Gastrocnemius medialis (tissue), 4 donors: ENCODE results near the gene VSTM2L. TPM values are rescaled to one million over a fixed set of nuclear protein-coding genes. Genes with fewer than 3 reads are reported as not detected.

Experiments
- ATAC-seq, 2 donors: fragments of 150-250 bp; one replicate each; pipeline ENCODE4 v1.9.1; 2016
- DNase-seq, 2 donors: peaks; one replicate each; pipeline ENCODE4 v3.0.0-alpha.2; 2019
- H3K27ac ChIP-seq, 4 donors: fragments of 200-600 bp; sonication (generic); 1 replicate in 1 of 4; 2 replicates in 3 of 4; pipeline ENCODE4 v1.5.1; 2016 to 2018; ENCODE audit warnings: mild to moderate bottlenecking in 2 of 4, moderate library complexity in 1 of 4
- H3K27me3 ChIP-seq, 3 donors: fragments of 200-600 bp; sonication (generic) in 2 of 3; 1 replicate in 1 of 3; 2 replicates in 2 of 3; pipeline versions ENCODE4 v1.5.1 to v1.6.0; 2016 to 2019; ENCODE audit warnings: mild to moderate bottlenecking in 1 of 3, moderate library complexity in 1 of 3
- H3K36me3 ChIP-seq, 2 donors: fragments of 200-600 bp; sonication (generic) in 1 of 2; one replicate each; pipeline ENCODE4 v1.5.1; 2017 to 2018
- H3K4me1 ChIP-seq, 2 donors: fragments of 200-600 bp; sonication (generic) in 1 of 2; one replicate each; pipeline ENCODE4 v1.5.1; 2016 to 2017; ENCODE audit warnings: mild to moderate bottlenecking in 2 of 2
- H3K4me3 ChIP-seq, 4 donors: fragments of 200-600 bp; sonication (generic) in 3 of 4; 1 replicate in 1 of 4; 2 replicates in 3 of 4; pipeline ENCODE4 v1.5.1; 2016 to 2019; ENCODE audit warnings: mild to moderate bottlenecking in 2 of 4
- H3K9me3 ChIP-seq, 3 donors: fragments of 200-600 bp; sonication (generic) in 2 of 3; 1 replicate in 1 of 3; 2 replicates in 2 of 3; pipeline ENCODE4 v1.5.1; 2016 to 2019
- POLR2A ChIP-seq, 2 donors: fragments of 450-650 bp; IDR thresholded peaks; one replicate each; pipeline ENCODE4 v1.6.1; 2017; ENCODE audit warnings: antibody characterized with exemption in 2 of 2, mild to moderate bottlenecking in 2 of 2, moderate library complexity in 2 of 2
- in situ Hi-C, 4 donors: fragments of 200-750 bp; cut with MboI; loops; one replicate each; pipeline versions ENCODE4 v1.15.0 to v1.8.0; 2017; ENCODE audit warnings: low sequenced_read_pairs in 4 of 4
- intact Hi-C: fragments of 100-400 bp; cut with DNase I; formaldehyde crosslinking; loops from one replicate; pipeline ENCODE4 v1.15.1; 2023; ENCODE audit warnings: low total_unique reads
- total RNA-seq, 4 donors: library from RNA; depleted of rRNA; stranded (reverse); fragments of >200 nt; gene quantifications; one replicate each; pipeline versions ENCODE4 v1.1.0 to v1.2.3, GENCODE V29; 2016
- TF ChIP-seq, protein P1 (sequence below), 5 experiments: fragments of 450-650 bp in 3 of 5; fragments of 200-600 bp in 2 of 5; sonication (generic) in 2 of 5; IDR thresholded peaks in 4 of 5; conservative IDR thresholded peaks in 1 of 5; 1 replicate in 4 of 5; 2 replicates in 1 of 5; pipeline ENCODE4 v1.5.1; 2016 to 2019; ENCODE audit warnings: antibody characterized with exemption in 5 of 5, mild to moderate bottlenecking in 3 of 5, moderate library complexity in 3 of 5

Gene VSTM2L
- total RNA-seq, 4 donors from 2014 or later, result 1.6 to 2.6 (median 2.4) TPM; not detected in 1

GRCh38 chr20:37905671-37906613, 3.0 kb downstream of the VSTM2L start:
- Histone ChIP-seq H3K9me3 (no peaks in the 10 kb centered on the region), H3K27ac (no peak overlapping the region), H3K4me1 (peaks cover 0 to 6% of the 10 kb centered on the region in 2 donors), H3K36me3 (no peaks in the 10 kb centered on the region), H3K4me3 (no peak overlapping the region), H3K27me3 (peaks cover 52 to 69% (median 55%) of the 10 kb centered on the region in 3 donors)
- TF ChIP-seq, protein P1, sequence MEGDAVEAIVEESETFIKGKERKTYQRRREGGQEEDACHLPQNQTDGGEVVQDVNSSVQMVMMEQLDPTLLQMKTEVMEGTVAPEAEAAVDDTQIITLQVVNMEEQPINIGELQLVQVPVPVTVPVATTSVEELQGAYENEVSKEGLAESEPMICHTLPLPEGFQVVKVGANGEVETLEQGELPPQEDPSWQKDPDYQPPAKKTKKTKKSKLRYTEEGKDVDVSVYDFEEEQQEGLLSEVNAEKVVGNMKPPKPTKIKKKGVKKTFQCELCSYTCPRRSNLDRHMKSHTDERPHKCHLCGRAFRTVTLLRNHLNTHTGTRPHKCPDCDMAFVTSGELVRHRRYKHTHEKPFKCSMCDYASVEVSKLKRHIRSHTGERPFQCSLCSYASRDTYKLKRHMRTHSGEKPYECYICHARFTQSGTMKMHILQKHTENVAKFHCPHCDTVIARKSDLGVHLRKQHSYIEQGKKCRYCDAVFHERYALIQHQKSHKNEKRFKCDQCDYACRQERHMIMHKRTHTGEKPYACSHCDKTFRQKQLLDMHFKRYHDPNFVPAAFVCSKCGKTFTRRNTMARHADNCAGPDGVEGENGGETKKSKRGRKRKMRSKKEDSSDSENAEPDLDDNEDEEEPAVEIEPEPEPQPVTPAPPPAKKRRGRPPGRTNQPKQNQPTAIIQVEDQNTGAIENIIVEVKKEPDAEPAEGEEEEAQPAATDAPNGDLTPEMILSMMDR (IDR thresholded peaks at IDR 0.05 in 4 of 5, conservative IDR thresholded peaks at IDR 0.05 in 1 of 5), result no peak
- no peak for TF ChIP-seq POLR2A (IDR thresholded peaks at IDR 0.05)
- in situ Hi-C loops (loop anchor here in 1 of 4 donors (25.0 kb wide), 1 partner anchor 94 kb away; no protein-coding TSS in a partner anchor), intact Hi-C loops (loop anchor here (10.0 kb wide), 1 partner anchor 259 kb away; the partner anchor contains the start of gene TGM2)
- DNase-seq (no peak), ATAC-seq (no peak)

DNA sequence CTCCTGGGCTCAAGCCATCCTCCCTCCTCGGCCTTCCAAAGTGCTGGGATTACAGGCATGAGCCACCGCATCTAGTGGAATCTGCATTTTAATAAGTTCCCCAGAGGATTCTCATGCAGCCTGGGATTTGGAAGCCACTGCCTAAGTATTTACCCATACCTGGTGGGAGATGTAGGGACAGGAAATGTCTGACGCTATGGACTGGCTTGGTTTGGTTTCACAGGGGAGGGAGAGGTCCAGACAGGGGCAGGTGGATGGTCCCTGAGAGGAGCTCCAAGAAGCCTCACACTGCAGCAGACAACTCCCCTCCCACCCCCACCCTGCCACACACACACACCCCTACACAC, 4.4 kb downstream of the VSTM2L start:
- in situ Hi-C loops, result loop anchor here in 1 of 4 donors (25.0 kb wide), 1 partner anchor 95 kb away; no protein-coding TSS in a partner anchor
- Histone ChIP-seq H3K27ac (no peak overlapping the region), H3K4me3 (no peak overlapping the region), H3K36me3 (no peaks in the 10 kb centered on the region), H3K27me3 (peaks cover 48 to 66% (median 53%) of the 10 kb centered on the region in 3 donors), H3K9me3 (no peaks in the 10 kb centered on the region), H3K4me1 (peaks cover 0 to 6% of the 10 kb centered on the region in 2 donors)
- ATAC-seq (no peak), DNase-seq (no peak)
- intact Hi-C loops, result loop anchor here (10.0 kb wide), 1 partner anchor 257 kb away; the partner anchor contains the start of gene TGM2
- no peak for TF ChIP-seq POLR2A (IDR thresholded peaks at IDR 0.05)
- TF ChIP-seq, protein P1 (IDR thresholded peaks at IDR 0.05 in 4 of 5, conservative IDR thresholded peaks at IDR 0.05 in 1 of 5), result no peak

DNA sequence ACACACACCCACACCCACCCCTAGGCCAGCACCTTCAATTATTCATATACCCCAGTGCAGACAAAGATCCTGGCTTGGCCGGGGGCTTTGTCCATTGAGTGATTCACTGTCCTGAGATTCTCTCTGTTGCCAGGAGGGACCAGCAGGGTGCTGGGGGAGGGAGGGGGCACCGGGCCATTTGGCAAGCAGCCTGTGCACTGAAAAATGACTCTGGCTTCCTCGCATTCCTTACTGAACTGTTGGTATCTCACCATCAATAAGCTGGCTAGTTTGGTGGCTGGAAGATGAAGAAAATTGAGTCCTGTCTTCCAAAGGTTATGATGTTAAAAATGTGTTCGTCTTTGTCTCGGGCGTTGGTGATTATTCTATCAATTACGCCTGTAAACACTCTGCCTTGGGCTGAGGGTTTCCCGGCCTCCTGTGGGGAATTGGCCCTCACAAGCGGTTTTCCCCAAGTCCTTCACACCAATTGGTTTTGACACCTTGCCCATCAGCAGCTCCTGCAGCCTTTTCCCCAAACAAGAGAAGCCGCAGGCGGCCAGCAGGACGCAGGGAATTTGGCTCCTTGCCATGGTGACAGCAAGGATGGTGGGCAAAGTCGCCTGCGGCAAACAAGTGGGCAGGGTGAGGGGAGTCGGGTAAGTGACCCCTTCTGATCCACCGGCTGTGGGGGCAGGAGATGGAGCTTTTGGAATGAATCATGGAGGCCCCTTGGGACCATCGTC, 4.9 kb downstream of the VSTM2L start:
- Histone ChIP-seq H3K4me1 (peaks cover 0 to under 1% of the 10 kb centered on the region in 2 donors), H3K27me3 (peaks cover 48 to 61% (median 52%) of the 10 kb centered on the region in 3 donors), H3K4me3 (no peak overlapping the region), H3K9me3 (no peaks in the 10 kb centered on the region), H3K27ac (no peak overlapping the region), H3K36me3 (no peaks in the 10 kb centered on the region)
- intact Hi-C loops, result loop anchor here (10.0 kb wide), 1 partner anchor 257 kb away; the partner anchor contains the start of gene TGM2
- no peak for DNase-seq
- in situ Hi-C loops, result loop anchor here in 1 of 4 donors (25.0 kb wide), 1 partner anchor 96 kb away; no protein-coding TSS in a partner anchor
- ATAC-seq, result no peak
- no peak for TF ChIP-seq POLR2A (IDR thresholded peaks at IDR 0.05)
- TF ChIP-seq, protein P1 (IDR thresholded peaks at IDR 0.05 in 4 of 5, conservative IDR thresholded peaks at IDR 0.05 in 1 of 5), result no peak

GRCh38 chr20:37911261-37911660, 8.3 kb downstream of the VSTM2L start:
- intact Hi-C loops (no loop called here), in situ Hi-C loops (loop anchor here in 1 of 4 donors (25.0 kb wide), 1 partner anchor 99 kb away; no protein-coding TSS in a partner anchor)
- no peak overlapping the region for H3K27ac ChIP-seq
- H3K4me1 ChIP-seq, result no peaks in the 10 kb centered on the region
- no peaks in the 10 kb centered on the region for H3K36me3 ChIP-seq
- ATAC-seq (no peak), DNase-seq (no peak)
- TF ChIP-seq, protein P1 (IDR thresholded peaks at IDR 0.05 in 4 of 5, conservative IDR thresholded peaks at IDR 0.05 in 1 of 5), result no peak
- TF ChIP-seq POLR2A (IDR thresholded peaks at IDR 0.05), result no peak
- peaks cover 55 to 64% (median 63%) of the 10 kb centered on the region in 3 donors for H3K27me3 ChIP-seq
- H3K9me3 ChIP-seq, result no peaks in the 10 kb centered on the region
- H3K4me3 ChIP-seq, result no peak overlapping the region
